Neural progenitor cell (in vitro differentiated cells): ENCODE results near the gene KRT8. TPM values are rescaled to one million over a fixed set of nuclear protein-coding genes. Genes with fewer than 3 reads are reported as not detected.

Experiments
- DNase-seq: peaks from one replicate; pipeline ENCODE4 v3.0.0-alpha.2; 2016; ENCODE audit warnings: low spot score
- H2AFZ ChIP-seq: fragments of 200-600 bp; sonication (generic); replicated peaks from 2 replicates; pipeline ENCODE4 v1.6.1; 2016; ENCODE audit warnings: antibody characterized with exemption
- H3F3A ChIP-seq: fragments of 200-600 bp; sonication (generic); 2 replicates; pipeline ENCODE4 v1.6.1; 2016; ENCODE audit warnings: antibody characterized with exemption, low read depth
- H3K27ac ChIP-seq: fragments of 200-600 bp; sonication (generic); 2 replicates; pipeline ENCODE4 v1.5.1; 2016; ENCODE audit warnings: mild to moderate bottlenecking
- H3K27me3 ChIP-seq: fragments of 200-600 bp; sonication (generic); 2 replicates; pipeline ENCODE4 v1.6.1; 2016; ENCODE audit warnings: mild to moderate bottlenecking, moderate library complexity
- H3K36me3 ChIP-seq: fragments of 200-600 bp; sonication (generic); 2 replicates; pipeline ENCODE4 v1.5.1; 2016
- H3K4me1 ChIP-seq: fragments of 200-600 bp; sonication (generic); 2 replicates; pipeline ENCODE4 v1.6.1; 2016; ENCODE audit warnings: mixed run types
- H3K4me2 ChIP-seq: fragments of 200-600 bp; sonication (generic); 2 replicates; pipeline ENCODE4 v1.6.1; 2016
- H3K4me3 ChIP-seq: fragments of 200-600 bp; sonication (generic); 2 replicates; pipeline ENCODE4 v1.5.1; 2016
- H3K79me2 ChIP-seq: fragments of 200-600 bp; sonication (generic); 2 replicates; pipeline ENCODE4 v1.6.1; 2016; ENCODE audit warnings: low read depth
- H3K9ac ChIP-seq: fragments of 200-600 bp; sonication (generic); 2 replicates; pipeline ENCODE4 v1.6.1; 2016
- H3K9me3 ChIP-seq: fragments of 200-600 bp; sonication (generic); 2 replicates; pipeline ENCODE4 v1.5.1; 2016; ENCODE audit warnings: low read depth
- H4K20me1 ChIP-seq: fragments of 200-600 bp; sonication (generic); 2 replicates; pipeline ENCODE4 v1.6.1; 2016; ENCODE audit warnings: low read depth
- H3K27ac Mint-ChIP-seq: 3 replicates; pipeline ENCODE4 v1.8.0; 2021; ENCODE audit warnings: mixed read lengths
- H3K27me3 Mint-ChIP-seq: 2 replicates; pipeline ENCODE4 v1.8.0; 2022; ENCODE audit warnings: low read depth, mild to moderate bottlenecking, inconsistent platforms, moderate library complexity, mixed read lengths; ENCODE audit not compliant: insufficient read depth
- H3K36me3 Mint-ChIP-seq: 3 replicates; pipeline ENCODE4 v1.8.0; 2021; ENCODE audit warnings: mixed read lengths
- H3K4me1 Mint-ChIP-seq: 3 replicates; pipeline ENCODE4 v1.8.0; 2021; ENCODE audit warnings: mixed read lengths
- H3K4me3 Mint-ChIP-seq: 3 replicates; pipeline ENCODE4 v1.8.0; 2021; ENCODE audit warnings: mild to moderate bottlenecking, moderate library complexity, mixed read lengths
- H3K9me3 Mint-ChIP-seq: 3 replicates; pipeline ENCODE4 v1.8.0; 2020; ENCODE audit warnings: mixed read lengths
- CTCF ChIP-seq: fragments of 200-600 bp; sonication (generic); IDR thresholded peaks from 2 replicates; pipeline ENCODE4 v1.5.1; 2017; ENCODE audit warnings: antibody characterized with exemption, mild to moderate bottlenecking
- EZH2 ChIP-seq: fragments of 200-600 bp; sonication (generic); IDR thresholded peaks from 2 replicates; pipeline ENCODE4 v1.6.1; 2017; ENCODE audit warnings: antibody characterized with exemption, mild to moderate bottlenecking, moderate library complexity
- EZH2phosphoT487 ChIP-seq: fragments of 200-600 bp; sonication (generic); IDR thresholded peaks from 2 replicates; pipeline ENCODE4 v1.6.1; 2017; ENCODE audit warnings: antibody characterized with exemption
- total RNA-seq: library from RNA; depleted of rRNA; stranded (reverse); fragments of >200 nt; gene quantifications from 2 replicates; pipeline ENCODE4 v1.2.3, GENCODE V29; 2015; ENCODE audit warnings: low replicate concordance

The KRT8 gene
- total RNA-seq, 1 donor from 2014 or later = 168 TPM

- Histone ChIP-seq H3K27me3 (peaks cover 6% of the 10 kb centered on the region), H3K9ac (no peak overlapping the region), H3K27ac (no peak overlapping the region), H3F3A (no peaks in the 10 kb centered on the region), H2AFZ (no peak overlapping the region), H3K9me3 (no peaks in the 10 kb centered on the region), H3K4me2 (no peak overlapping the region), H3K4me3 (no peak overlapping the region), H4K20me1 (no peaks in the 10 kb centered on the region), H3K36me3 (no peaks in the 10 kb centered on the region), H3K4me1 (no peaks in the 10 kb centered on the region), H3K79me2 (no peaks in the 10 kb centered on the region)
- H3K27me3 Mint-ChIP-seq = peaks cover 17% of the 10 kb centered on the region
- H3K27ac Mint-ChIP-seq = no peak overlapping the region
- no peaks in the 10 kb centered on the region for H3K9me3 Mint-ChIP-seq
- TF ChIP-seq CTCF (no peak), EZH2phosphoT487 (no peak), EZH2 (no peak)
- no peak overlapping the region for H3K4me3 Mint-ChIP-seq
- no peaks in the 10 kb centered on the region for H3K4me1 Mint-ChIP-seq
- no peak for DNase-seq
- H3K36me3 Mint-ChIP-seq = no peaks in the 10 kb centered on the region
Observed at GRCh38 chr12:52867642-52868041, 37.2 kb downstream of the KRT8 start.

- Mint-ChIP-seq H3K27ac (no peak overlapping the region), H3K4me3 (no peak overlapping the region), H3K36me3 (no peaks in the 10 kb centered on the region), H3K27me3 (peaks cover 13% of the 10 kb centered on the region), H3K4me1 (no peaks in the 10 kb centered on the region), H3K9me3 (no peaks in the 10 kb centered on the region)
- Histone ChIP-seq H3K4me2 (no peak overlapping the region), H3K27me3 (peaks cover 1% of the 10 kb centered on the region), H4K20me1 (no peaks in the 10 kb centered on the region), H3F3A (no peaks in the 10 kb centered on the region), H3K27ac (no peak overlapping the region), H3K79me2 (no peaks in the 10 kb centered on the region), H2AFZ (no peak overlapping the region), H3K9ac (no peak overlapping the region), H3K4me1 (no peaks in the 10 kb centered on the region), H3K36me3 (no peaks in the 10 kb centered on the region), H3K9me3 (no peaks in the 10 kb centered on the region), H3K4me3 (no peak overlapping the region)
- TF ChIP-seq EZH2phosphoT487 (no peak), CTCF (no peak), EZH2 (no peak)
- no peak for DNase-seq
Observed at GRCh38 chr12:52867152-52867551, 37.7 kb downstream of the KRT8 start.

- H3K27me3 Mint-ChIP-seq = peaks cover 7% of the 10 kb centered on the region
- no peak overlapping the region for H3K4me3 Mint-ChIP-seq
- H3K4me1 Mint-ChIP-seq = no peaks in the 10 kb centered on the region
- no peaks in the 10 kb centered on the region for H3K79me2 ChIP-seq
- no peaks in the 10 kb centered on the region for H4K20me1 ChIP-seq
- no peaks in the 10 kb centered on the region for H3K9me3 Mint-ChIP-seq
- peak; percentile 87 for DNase-seq
- H3K27me3 ChIP-seq = no peaks in the 10 kb centered on the region
- H3K36me3 Mint-ChIP-seq = no peaks in the 10 kb centered on the region
- H3K9ac ChIP-seq = no peak overlapping the region
- H3K27ac Mint-ChIP-seq = no peak overlapping the region
- H3K9me3 ChIP-seq = no peaks in the 10 kb centered on the region
- H2AFZ ChIP-seq = no peak overlapping the region
- H3F3A ChIP-seq = no peaks in the 10 kb centered on the region
- no peaks in the 10 kb centered on the region for H3K36me3 ChIP-seq
- TF ChIP-seq EZH2phosphoT487 (no peak), CTCF (peak; percentile 91), EZH2 (peak; percentile 32)
- no peaks in the 10 kb centered on the region for H3K4me1 ChIP-seq
- no peak overlapping the region for H3K4me3 ChIP-seq
- H3K4me2 ChIP-seq = no peak overlapping the region
- H3K27ac ChIP-seq = no peak overlapping the region
Observed at GRCh38 chr12:52865090-52865944, 39.6 kb downstream of the KRT8 start.
